Body of pancreas (tissue), 4 donors: ENCODE data around the gene MELTF.

Experiments
- POLR2A ChIP-seq, 3 donors: fragments of 450-650 bp; IDR thresholded peaks; one replicate each; pipeline ENCODE4 v1.6.1; 2016; ENCODE audit warnings: antibody characterized with exemption in 3 of 3, mild to moderate bottlenecking in 2 of 3
- TF ChIP-seq, protein P1 (sequence below), 7 experiments: fragments of 450-650 bp in 4 of 7; fragments of 200-600 bp in 3 of 7; sonication (generic) in 3 of 7; IDR thresholded peaks; one replicate each; pipeline ENCODE4 v1.5.1; 2016 to 2019; ENCODE audit warnings: antibody characterized with exemption in 7 of 7

- TF ChIP-seq, protein P1, sequence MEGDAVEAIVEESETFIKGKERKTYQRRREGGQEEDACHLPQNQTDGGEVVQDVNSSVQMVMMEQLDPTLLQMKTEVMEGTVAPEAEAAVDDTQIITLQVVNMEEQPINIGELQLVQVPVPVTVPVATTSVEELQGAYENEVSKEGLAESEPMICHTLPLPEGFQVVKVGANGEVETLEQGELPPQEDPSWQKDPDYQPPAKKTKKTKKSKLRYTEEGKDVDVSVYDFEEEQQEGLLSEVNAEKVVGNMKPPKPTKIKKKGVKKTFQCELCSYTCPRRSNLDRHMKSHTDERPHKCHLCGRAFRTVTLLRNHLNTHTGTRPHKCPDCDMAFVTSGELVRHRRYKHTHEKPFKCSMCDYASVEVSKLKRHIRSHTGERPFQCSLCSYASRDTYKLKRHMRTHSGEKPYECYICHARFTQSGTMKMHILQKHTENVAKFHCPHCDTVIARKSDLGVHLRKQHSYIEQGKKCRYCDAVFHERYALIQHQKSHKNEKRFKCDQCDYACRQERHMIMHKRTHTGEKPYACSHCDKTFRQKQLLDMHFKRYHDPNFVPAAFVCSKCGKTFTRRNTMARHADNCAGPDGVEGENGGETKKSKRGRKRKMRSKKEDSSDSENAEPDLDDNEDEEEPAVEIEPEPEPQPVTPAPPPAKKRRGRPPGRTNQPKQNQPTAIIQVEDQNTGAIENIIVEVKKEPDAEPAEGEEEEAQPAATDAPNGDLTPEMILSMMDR (IDR thresholded peaks at IDR 0.05): no peak
- no peak for TF ChIP-seq POLR2A (IDR thresholded peaks at IDR 0.05)
These were observed 14.6 kb downstream of the MELTF start for GRCh38 chr3:197014942-197015575.
